Neural progenitor cell (in vitro differentiated cells): ENCODE results near the gene MRPS6.

Source experiments
- CTCF ChIP-seq: fragments of 200-600 bp; sonication (generic); IDR thresholded peaks from 2 replicates; pipeline ENCODE4 v1.5.1; 2017; ENCODE audit warnings: antibody characterized with exemption, mild to moderate bottlenecking
- EZH2 ChIP-seq: fragments of 200-600 bp; sonication (generic); IDR thresholded peaks from 2 replicates; pipeline ENCODE4 v1.6.1; 2017; ENCODE audit warnings: antibody characterized with exemption, mild to moderate bottlenecking, moderate library complexity
- EZH2phosphoT487 ChIP-seq: fragments of 200-600 bp; sonication (generic); IDR thresholded peaks from 2 replicates; pipeline ENCODE4 v1.6.1; 2017; ENCODE audit warnings: antibody characterized with exemption

- TF ChIP-seq EZH2, result no peak
- TF ChIP-seq CTCF, result no peak
- no peak for TF ChIP-seq EZH2phosphoT487
Observed at GRCh38 chr21:34123609-34124008, 50.2 kb downstream of the MRPS6 start.
